HL-60 (cell line): ENCODE measurements around the gene GOLPH3.

Source experiments
- DNase-seq, 2 experiments: peaks; one replicate each; pipeline ENCODE4 v3.0.0-alpha.2; 2010 to 2020; ENCODE audit warnings: low read depth in 1 of 2, low spot score in 1 of 2
- H3K27ac ChIP-seq: fragments of 250-450 bp; sonication (Bioruptor Pico); replicated peaks from 2 replicates; pipeline ENCODE4 v1.5.1; 2020; ENCODE audit warnings: mild to moderate bottlenecking, moderate library complexity
- H3K27me3 ChIP-seq: fragments of 250-450 bp; sonication (Bioruptor Pico); 2 replicates; pipeline ENCODE4 v1.5.1; 2021; ENCODE audit warnings: mild to moderate bottlenecking, moderate library complexity; ENCODE audit not compliant: insufficient read depth, poor library complexity, severe bottlenecking
- H3K4me3 ChIP-seq: replicated peaks from 2 replicates; pipeline ENCODE4 v1.5.1; 2011; ENCODE audit warnings: mild to moderate bottlenecking, control low read depth, low read length; ENCODE audit not compliant: insufficient read depth
- CTCF ChIP-seq: IDR thresholded peaks from one replicate; pipeline ENCODE4 v1.5.1; 2011; ENCODE audit warnings: low read length, control low read depth, inconsistent platforms; ENCODE audit not compliant: insufficient read depth
- GABPA ChIP-seq: IDR thresholded peaks from 2 replicates; pipeline ENCODE4 v1.6.1; 2012; ENCODE audit warnings: low read depth
- POLR2AphosphoS5 ChIP-seq: IDR thresholded peaks from 2 replicates; pipeline ENCODE4 v1.6.1; 2012; ENCODE audit warnings: low read depth
- REST ChIP-seq: IDR thresholded peaks from 2 replicates; pipeline ENCODE4 v1.6.1; 2012; ENCODE audit warnings: low read depth; ENCODE audit not compliant: insufficient replicate concordance
- SPI1 ChIP-seq: IDR thresholded peaks from 2 replicates; pipeline ENCODE4 v1.6.1; 2012; ENCODE audit warnings: low read depth, mild to moderate bottlenecking, borderline replicate concordance

Gene GOLPH3

GRCh38 chr5:32098890-32099310, 75.2 kb downstream of the GOLPH3 start:
- no peaks in the 10 kb centered on the region for H3K27me3 ChIP-seq
- no peak overlapping the region for H3K4me3 ChIP-seq
- no peak overlapping the region for H3K27ac ChIP-seq
- DNase-seq, result no peak
- no peak for TF ChIP-seq SPI1
- TF ChIP-seq GABPA, result no peak
- TF ChIP-seq CTCF, result no peak
- TF ChIP-seq POLR2AphosphoS5, result no peak
- no peak for TF ChIP-seq REST

- no peak for DNase-seq
- TF ChIP-seq SPI1 (no peak), POLR2AphosphoS5 (0 out of 2 replicates have a peak, but pooled peaks have one; percentile 21)
These were observed 75.8 kb downstream of the GOLPH3 start for GRCh38 chr5:32098291-32098690.

GRCh38 chr5:32096891-32097595, 77.1 kb downstream of the GOLPH3 start:
- Histone ChIP-seq H3K27me3 (no peaks in the 10 kb centered on the region), H3K27ac (no peak overlapping the region)
- no peak for DNase-seq

More at GRCh38 chr5:32098291-32098690, 75.8 kb downstream of the GOLPH3 start:
- H3K27me3 ChIP-seq, result no peaks in the 10 kb centered on the region
- H3K27ac ChIP-seq, result no peak overlapping the region
- no peak overlapping the region for H3K4me3 ChIP-seq

More at GRCh38 chr5:32096891-32097595, 77.1 kb downstream of the GOLPH3 start:
- TF ChIP-seq POLR2AphosphoS5 (no peak), SPI1 (no peak), CTCF (no peak), REST (no peak), GABPA (no peak)
- H3K4me3 ChIP-seq, result no peak overlapping the region
